G401 (cell line): ENCODE data around the gene RNASE13. TPM values are rescaled to one million over a fixed set of nuclear protein-coding genes. Genes with fewer than 3 reads are reported as not detected.
"Not testable (repeated sequence)": the region's sequence is repeated elsewhere in the genome, so short reads cannot be mapped to it uniquely, and the experiment has no call there.

Experiments used
- DNase-seq: peaks from one replicate; pipeline ENCODE4 v3.0.0-alpha.2; 2015; ENCODE audit warnings: low spot score
- in situ Hi-C: cut with HindIII; loops from 2 replicates; pipeline ENCODE4 v1.10.0; 2016; ENCODE audit warnings: low sequenced_read_pairs, mixed read lengths
- total RNA-seq: library from RNA; depleted of rRNA; stranded (reverse); fragments of >200 nt; shearing (Covaris generic); gene quantifications from 2 replicates; pipeline ENCODE4 v1.2.3, GENCODE V29; 2014

The RNASE13 gene
- total RNA-seq, 1 experiment from 2014 or later = not detected

GRCh38 chr14:21025371-21026273 lies 9.0 kb downstream of the RNASE13 start:
- in situ Hi-C loops = no loop called here
- no peak for DNase-seq

DNA sequence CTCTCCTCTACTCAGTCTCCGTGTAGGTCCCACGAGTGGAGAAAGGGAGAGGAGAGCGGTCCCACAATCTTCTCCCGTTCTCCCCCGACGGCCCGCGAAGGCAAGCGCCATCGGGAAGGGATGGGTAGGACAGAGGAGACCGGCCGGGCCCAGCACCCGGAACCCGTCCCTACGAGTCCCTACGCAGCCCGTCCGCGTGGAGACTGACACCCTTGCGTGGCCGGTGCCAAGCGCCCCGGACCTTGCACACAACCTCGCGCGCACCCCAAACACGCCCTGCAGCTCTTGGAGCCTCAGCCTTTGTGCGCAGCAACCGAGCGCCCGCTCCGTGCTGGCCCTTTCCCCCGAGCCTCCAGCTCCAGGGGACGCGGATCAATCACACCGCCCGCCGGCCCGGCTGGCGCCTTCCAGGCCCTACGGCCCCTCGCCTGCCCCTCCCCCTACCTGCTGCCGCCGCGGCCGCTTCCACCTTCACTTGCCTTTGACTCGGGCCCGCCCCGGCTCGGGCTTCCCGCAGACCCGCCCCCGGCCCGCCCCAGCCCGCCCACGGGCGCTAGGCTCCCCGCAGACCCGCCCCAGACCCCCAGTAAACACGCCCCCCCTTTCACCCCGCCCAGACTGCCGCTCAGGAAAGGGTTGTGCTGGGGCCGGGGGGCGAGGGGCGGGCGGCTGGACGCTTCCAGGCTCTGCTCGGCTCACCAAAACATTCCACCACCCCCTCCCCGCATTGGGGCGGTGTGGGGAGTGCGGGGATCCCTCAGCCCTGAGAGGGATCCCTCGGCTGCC lies 9.8 kb downstream of the RNASE13 start, which contains the start of gene NDRG2:
Gene NDRG2 (minus strand): TSS at position 477 of the 786 bp plus-strand sequence. CDS start 1,746 bp downstream, outside the sequence.
- in situ Hi-C loops = no loop called here
- DNase-seq = no peak

DNA sequence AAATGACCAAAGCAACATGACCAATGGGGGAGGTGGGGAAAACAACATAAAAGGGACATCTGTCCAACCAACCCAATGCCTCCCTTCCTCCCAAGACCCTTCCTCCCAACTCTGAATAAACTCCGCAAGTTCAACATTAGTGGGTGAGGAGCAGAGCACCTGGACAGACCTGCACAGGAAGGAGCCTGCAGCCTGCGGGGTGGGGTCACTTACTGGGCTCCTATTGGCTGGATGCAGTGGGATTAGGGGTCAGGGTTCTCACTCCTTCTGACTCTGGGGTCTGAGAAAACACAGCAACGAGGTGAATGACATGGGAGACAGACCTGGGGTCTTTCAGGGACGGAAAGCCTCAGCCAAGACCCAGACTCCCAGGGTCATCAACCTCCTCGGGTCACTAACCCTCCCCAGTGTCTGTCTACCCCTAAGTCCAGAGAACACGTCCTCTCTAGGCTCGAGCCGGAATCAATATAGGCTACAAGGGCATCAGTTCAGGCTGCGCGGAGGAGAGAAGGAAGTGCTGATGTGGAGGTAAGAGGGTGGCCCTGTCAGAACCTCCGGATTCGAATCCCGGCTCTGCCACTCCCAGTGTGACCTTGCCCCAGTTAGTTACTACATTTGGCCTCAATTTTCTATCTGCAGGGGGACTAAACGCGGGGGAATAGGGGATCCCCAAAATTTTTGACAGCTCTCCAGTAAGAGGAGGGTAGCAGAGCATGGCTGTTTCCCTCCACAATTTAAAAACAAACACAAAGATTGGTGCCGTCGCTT lies 10.6 kb downstream of the RNASE13 start:
- in situ Hi-C loops = no loop called here
- no peak for DNase-seq

DNA sequence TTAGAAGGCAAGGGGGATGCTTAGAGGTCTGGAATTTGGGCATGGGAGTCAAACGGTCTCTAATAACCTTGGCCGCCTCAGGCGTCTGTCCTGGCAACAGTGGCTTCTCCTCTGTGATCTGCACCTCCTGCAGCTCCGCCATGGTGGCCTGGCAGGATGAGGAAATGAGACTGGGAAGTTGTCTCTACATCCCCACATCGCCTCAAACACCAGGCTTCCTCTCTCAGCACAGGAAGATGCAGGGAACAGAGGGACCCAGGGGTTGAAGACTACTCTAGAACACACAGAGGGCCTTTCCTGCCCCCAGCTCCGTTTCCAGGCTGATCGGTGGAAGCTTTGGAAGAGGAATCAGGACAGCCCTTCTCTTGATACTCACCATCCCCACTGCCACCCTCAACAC lies 11.4 kb downstream of the RNASE13 start:
- in situ Hi-C loops = no loop called here
- no peak for DNase-seq

DNA sequence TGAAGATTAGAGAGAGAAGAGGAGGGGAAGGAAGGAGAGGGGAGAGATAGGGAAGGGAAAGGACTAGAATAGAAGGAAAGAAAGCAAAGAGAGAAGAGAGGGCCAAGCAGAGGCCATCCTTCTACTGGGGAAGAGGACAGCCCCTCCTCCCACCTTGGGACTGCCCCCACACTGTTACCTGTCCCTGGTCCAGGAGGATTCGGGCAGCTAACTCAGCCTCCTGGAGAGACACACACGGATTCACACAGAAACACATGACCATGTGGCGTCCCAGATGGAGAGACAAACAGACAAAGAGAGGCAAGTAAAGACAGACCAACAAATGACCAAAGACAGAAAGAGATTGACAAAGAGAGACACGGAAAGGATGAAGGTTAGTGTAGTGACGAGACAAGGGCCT lies 11.9 kb downstream of the RNASE13 start:
- in situ Hi-C loops = no loop called here
- DNase-seq = no peak

- no peak for DNase-seq
- in situ Hi-C loops = no loop called here
These were observed 13.5 kb downstream of the RNASE13 start for GRCh38 chr14:21020977-21021545.

DNA sequence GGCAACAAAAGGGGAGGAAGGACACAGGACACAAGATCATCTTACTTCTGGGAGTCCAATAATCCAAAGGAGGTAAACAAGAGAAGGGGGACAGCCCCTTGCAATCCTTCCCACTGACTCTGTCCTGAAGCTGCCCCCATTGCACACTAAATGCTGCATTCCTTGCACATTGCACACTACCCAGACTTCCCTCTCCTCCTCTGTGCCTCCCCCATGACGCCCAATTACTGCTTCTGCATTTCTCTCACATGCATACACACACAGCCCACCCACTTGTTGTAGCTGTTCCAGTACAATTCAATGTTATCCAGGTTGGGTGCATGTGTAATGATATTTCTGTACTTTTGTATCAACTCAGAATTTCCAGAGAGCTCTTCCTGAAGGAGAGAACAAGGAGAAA lies 15.2 kb downstream of the RNASE13 start:
- in situ Hi-C loops = no loop called here
- no peak for DNase-seq

- in situ Hi-C loops = no loop called here
- DNase-seq = no peak
These were observed 15.8 kb downstream of the RNASE13 start for GRCh38 chr14:21018781-21019180.

DNA sequence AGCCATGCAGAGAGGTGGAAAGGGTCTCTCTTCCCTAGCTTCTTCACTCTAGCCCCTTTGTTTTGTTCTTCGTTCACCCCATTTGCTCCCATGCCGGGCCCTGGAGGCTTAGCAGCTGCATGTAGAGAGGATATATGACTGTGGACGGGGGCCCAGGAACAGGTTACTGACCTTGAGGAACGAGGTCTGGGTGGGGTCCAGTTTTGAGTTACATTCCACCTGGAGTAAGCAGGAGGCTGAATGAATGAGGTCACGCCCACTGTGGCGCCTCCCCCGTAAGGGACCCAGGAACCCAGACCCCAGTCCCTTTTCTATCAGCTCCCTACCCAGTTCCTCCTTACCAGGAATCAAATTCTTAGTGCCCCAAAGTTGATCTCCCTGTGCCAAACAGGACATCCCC lies 16.3 kb downstream of the RNASE13 start:
- DNase-seq = no peak
- in situ Hi-C loops = no loop called here

DNA sequence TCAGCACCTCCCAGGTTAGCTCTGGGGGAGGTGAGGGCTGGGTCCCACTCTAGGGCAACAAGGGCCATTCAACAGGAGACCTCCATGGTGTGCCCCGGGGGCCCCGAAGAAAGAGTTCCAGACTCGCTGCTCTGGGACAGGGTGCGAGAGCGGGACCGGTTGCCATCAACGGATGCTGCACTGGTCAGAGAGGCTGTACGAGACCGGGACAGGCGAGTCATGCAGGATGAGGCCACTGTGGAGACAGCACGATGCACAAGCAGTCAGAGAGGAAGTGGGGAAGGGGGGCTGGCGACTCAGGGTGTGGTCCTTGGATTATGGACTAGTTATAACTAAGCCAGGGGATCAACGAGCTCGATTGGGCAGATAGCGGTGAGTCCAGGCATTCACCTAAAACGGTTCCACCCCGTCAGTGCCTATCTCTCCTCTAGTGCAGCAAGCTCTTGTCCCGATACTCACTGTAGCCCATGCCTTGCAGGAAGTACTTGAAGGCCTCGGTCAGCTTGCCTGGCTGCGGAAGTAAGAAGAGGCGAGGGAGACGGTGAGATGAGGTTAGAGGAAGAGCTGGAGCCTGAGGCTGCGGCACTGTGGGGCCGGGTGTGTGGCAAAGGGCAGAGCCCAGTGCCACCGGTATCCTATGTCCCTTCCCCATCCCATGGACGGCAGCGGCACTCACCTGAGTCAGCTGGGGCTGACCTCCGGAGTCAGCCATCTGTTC lies 16.9 kb downstream of the RNASE13 start:
- DNase-seq = no peak
- in situ Hi-C loops = no loop called here

DNA sequence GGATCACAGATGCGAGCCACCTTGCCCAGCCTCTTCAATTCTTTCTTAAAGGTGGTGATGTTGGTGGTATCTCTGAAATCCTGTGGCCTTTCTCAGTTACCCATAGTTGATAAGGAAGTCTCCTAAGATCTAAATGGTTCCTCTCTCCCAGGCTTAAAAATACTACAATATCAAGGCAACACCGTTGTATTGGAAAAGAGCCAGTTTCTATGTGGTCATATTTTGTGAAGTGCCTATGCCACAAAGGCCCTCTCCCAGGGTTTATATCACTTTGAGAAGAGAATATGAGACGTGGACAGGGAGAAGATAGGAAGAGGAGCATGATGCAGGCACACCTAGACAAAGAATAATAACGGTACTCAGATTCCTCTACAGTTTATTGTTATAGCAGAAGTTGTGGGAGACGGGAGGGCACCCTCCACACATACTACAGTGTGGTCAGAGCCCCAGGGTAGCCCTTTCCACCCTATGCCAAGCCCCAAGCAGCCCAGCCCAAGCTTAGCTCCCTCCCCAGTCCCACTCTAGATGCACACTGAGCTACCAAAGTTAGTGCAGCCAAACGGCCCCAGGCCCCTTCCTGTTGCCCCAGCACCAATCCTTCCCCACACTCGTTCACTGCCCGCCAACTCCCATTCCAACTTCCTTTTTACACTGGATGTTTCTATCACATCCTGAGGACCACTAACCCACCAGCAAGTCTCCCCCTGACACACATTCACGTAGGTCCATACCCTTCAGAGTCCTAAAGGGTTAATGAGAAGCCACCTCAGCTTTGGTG lies 18.0 kb downstream of the RNASE13 start:
- in situ Hi-C loops = no loop called here
- DNase-seq = no peak

DNA sequence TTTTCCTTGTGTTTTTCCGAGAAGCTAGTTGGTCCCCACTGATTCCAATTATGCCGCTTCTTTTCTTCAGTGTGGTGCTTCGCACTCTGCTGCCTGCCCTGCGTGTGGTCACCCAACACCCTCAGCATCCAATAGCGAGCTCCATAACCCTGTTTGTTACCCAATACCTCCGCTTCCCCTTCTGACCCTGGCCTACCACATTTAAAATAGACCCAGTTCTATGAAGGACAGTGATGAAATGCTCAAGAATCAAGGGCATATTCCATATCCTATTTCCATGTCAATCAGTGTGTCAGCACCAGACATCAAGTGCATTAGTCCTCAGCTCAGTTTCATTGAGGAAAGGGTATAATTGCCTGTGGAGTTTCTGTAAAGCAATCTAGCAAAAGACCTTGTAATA lies 19.3 kb downstream of the RNASE13 start:
- in situ Hi-C loops = no loop called here
- DNase-seq = no peak

DNA sequence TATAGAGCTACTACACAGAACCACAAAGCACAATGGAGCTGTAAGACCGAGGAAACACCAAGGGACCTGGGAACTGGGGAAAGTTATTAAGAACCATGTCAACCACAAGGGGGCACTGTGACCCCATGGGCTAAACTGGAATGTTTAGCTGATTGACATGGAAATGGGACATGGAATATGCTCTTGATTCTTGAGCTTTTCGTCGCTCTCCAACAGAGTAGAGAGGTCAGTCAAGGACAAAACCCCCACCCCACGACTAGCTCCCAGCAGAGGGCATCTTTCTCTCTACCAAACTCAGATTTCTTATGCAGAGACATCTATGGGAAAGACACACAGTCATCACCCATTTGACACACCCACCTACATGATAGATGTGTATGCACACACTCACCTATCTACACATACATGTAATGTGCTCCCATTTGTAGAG lies 19.8 kb downstream of the RNASE13 start:
- peak; percentile 94 for DNase-seq
- in situ Hi-C loops = no loop called here

- no peak for DNase-seq
- in situ Hi-C loops = no loop called here
These were observed 23.5 kb downstream of the RNASE13 start for GRCh38 chr14:21011136-21011535.

DNA sequence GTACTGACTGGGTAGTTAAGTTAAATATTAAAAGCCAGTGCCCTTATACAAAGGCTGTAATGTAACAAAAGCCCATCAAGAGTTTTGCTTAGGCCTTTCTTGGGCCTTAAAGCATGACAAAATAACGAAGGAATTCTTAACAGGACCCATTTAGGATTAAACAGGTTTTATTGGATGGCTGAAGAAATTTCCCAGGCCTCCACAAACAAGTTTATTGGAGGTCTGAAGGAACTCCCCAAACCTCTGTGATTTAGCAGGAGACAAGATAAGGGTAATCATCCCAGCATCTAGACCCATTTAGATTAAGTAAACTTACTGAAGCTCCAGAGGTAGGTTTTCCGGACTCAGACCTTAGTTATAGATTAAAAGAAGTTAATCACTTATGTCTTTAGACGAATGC lies 24.9 kb downstream of the RNASE13 start:
- in situ Hi-C loops, DNase-seq: not testable (repeated sequence)

DNA sequence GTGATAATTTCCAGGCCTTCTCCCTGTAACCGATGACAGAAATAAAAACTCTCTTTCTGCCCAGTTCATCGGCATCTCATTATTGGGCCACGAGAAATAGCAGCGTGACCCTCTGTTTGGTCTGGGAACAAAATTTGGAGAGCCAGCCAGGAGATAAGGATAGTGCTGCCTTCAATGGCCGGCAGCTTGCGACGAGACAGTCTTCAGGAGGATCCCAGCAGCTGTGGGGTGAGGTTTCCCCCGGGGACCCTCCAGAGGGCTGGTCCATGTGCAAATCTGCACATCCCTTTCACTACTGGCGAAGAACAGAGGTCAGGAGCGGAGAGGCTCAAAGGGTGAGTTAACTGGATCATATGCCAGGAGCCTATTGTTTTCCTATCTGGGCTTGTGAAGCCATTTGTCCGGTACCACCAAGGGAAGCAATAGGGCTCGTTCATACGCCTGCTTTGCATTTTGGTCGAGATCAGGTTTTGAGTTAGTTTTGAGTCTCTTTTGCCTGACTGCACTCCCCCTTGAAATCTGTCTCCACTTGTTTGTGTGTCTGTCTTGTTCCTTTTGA lies 30.7 kb downstream of the RNASE13 start:
- in situ Hi-C loops = no loop called here
- no peak for DNase-seq

DNA sequence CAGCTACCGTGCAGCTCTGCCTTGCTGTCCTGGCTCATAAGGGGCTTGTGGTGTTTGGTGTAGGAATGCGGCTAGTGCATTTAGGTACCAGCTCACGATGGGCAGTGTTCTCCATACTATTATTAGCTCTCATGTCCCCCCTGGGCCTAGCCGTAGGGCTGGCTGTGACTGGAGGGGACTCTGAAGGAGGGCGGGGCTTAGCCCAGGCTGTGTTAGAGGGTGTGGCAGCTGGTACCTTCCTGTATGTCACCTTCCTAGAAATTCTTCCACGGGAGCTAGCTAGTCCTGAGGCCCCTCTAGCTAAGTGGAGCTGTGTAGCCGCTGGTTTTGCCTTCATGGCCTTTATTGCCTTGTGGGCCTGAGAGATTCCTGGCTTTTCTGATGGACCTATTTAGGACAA lies 33.4 kb downstream of the RNASE13 start:
- in situ Hi-C loops = no loop called here
- no peak for DNase-seq

GRCh38 chr14:20999591-20999990 lies 35.0 kb downstream of the RNASE13 start:
- in situ Hi-C loops = no loop called here
- DNase-seq = no peak
